BLaER1 (cell line): Measurements from ENCODE around the gene ASCC3.

Experiments
- H3K27ac ChIP-seq: shearing (Covaris generic); formaldehyde crosslinking; 2 replicates; pipeline ENCODE4 v1.8.1; 2022
- H3K27me3 ChIP-seq: shearing (Covaris generic); formaldehyde crosslinking; 2 replicates; pipeline ENCODE4 v1.8.1; 2022
- H3K36me3 ChIP-seq: shearing (Covaris generic); formaldehyde crosslinking; 2 replicates; pipeline ENCODE4 v1.8.1; 2022
- H3K4me1 ChIP-seq: shearing (Covaris generic); formaldehyde crosslinking; 2 replicates; pipeline ENCODE4 v1.8.1; 2022
- H3K4me2 ChIP-seq: shearing (Covaris generic); formaldehyde crosslinking; 2 replicates; pipeline ENCODE4 v1.8.1; 2022
- H3K4me3 ChIP-seq: shearing (Covaris generic); formaldehyde crosslinking; 2 replicates; pipeline ENCODE4 v1.8.1; 2022
- H3K9ac ChIP-seq: shearing (Covaris generic); formaldehyde crosslinking; 2 replicates; pipeline ENCODE4 v1.8.1; 2022
- H3K9me3 ChIP-seq: shearing (Covaris generic); formaldehyde crosslinking; 2 replicates; pipeline ENCODE4 v1.8.1; 2022
- H4K20me1 ChIP-seq: shearing (Covaris generic); formaldehyde crosslinking; 2 replicates; pipeline ENCODE4 v1.8.1; 2022
- Cebpa-rat ChIP-seq: shearing (Covaris generic); IDR thresholded peaks from 2 replicates; pipeline ENCODE4 v1.8.1; 2022

The ASCC3 gene

GRCh38 chr6:100459592-100460184 lies 421.4 kb downstream of the ASCC3 start:
- Histone ChIP-seq H3K4me1 (peaks cover 24% of the 10 kb centered on the region), H3K27me3 (peaks cover 95% of the 10 kb centered on the region), H4K20me1 (peaks cover 6% of the 10 kb centered on the region; the same call in 1 of the 2 replicates), H3K9me3 (peaks cover 58% of the 10 kb centered on the region), H3K4me3 (no peak overlapping the region), H3K36me3 (no peaks in the 10 kb centered on the region), H3K9ac (no peak overlapping the region), H3K4me2 (no peak overlapping the region), H3K27ac (no peak overlapping the region)
- TF ChIP-seq Cebpa-rat = no peak

DNA sequence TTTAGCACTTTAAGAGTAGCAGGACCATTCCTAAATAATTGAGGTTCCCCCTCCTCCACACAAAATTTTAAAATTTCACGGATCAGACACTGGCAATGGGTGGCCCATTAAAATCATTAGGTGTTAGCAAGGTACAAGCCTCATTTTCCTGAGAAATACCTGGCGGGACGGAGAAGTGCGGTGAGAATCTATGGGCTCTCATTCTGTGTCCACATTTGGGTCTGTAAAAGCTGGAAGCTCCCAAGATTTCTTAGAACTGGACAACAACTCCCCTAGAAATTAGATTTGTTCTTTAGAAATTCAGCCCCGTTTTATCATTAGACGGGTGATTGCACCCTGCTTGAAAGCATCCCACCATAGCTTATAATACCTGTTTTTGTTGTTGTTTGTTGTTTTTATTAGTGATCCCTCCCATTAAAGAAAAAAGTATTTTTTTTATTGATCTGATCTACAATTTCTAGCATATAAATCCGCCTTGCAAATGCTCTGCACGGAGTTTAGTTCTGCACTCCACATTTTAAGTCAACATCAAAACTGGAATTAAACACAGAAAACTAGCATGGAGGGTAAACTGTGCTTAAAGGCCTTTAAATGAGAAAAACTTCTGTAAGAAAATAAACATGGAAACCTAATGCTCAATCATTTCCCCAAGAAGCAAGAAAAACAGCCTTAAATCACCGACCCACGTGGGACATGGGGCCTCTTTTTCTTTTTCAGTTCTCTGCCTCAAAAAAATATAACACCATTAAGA lies 422.1 kb downstream of the ASCC3 start:
- H3K4me3 ChIP-seq = no peak overlapping the region
- peaks cover 88% of the 10 kb centered on the region for H3K27me3 ChIP-seq
- no peaks in the 10 kb centered on the region for H3K36me3 ChIP-seq
- peaks cover 6% of the 10 kb centered on the region; the same call in 1 of the 2 replicates for H4K20me1 ChIP-seq
- H3K9ac ChIP-seq = no peak overlapping the region
- H3K4me2 ChIP-seq = no peak overlapping the region
- no peak for TF ChIP-seq Cebpa-rat
- H3K9me3 ChIP-seq = peaks cover 58% of the 10 kb centered on the region
- no peak overlapping the region for H3K27ac ChIP-seq
- H3K4me1 ChIP-seq = peaks cover 24% of the 10 kb centered on the region
